ENCODE results near the gene ZMYND8.
"Not testable (repeated sequence)": the region's sequence is repeated elsewhere in the genome, so short reads cannot be mapped to it uniquely, and the experiment has no call there.

ZMYND8 gene

GRCh38 chr20:47202733-47203667, 153.5 kb downstream of the ZMYND8 start:
- DNase-seq (ENCODE audit: low spot score) = no peak

- no peak for DNase-seq (ENCODE audit: low spot score)
These were observed 155.3 kb downstream of the ZMYND8 start for GRCh38 chr20:47201074-47201730.

- DNase-seq (ENCODE audit: low spot score) = no peak
These were observed 157.4 kb downstream of the ZMYND8 start for GRCh38 chr20:47198996-47199552.

GRCh38 chr20:47198254-47198671, 158.2 kb downstream of the ZMYND8 start:
- peak; percentile 39 for DNase-seq (ENCODE audit: low spot score)

- DNase-seq (ENCODE audit: low spot score) = peak; percentile 79
These were observed 160.1 kb downstream of the ZMYND8 start for GRCh38 chr20:47196091-47197081.

GRCh38 chr20:47195573-47195972, 160.9 kb downstream of the ZMYND8 start:
- DNase-seq (ENCODE audit: low spot score) = no peak

GRCh38 chr20:47191956-47192355, 164.5 kb downstream of the ZMYND8 start:
- DNase-seq (ENCODE audit: low spot score) = no peak

GRCh38 chr20:47191074-47191673, 165.3 kb downstream of the ZMYND8 start:
- DNase-seq (ENCODE audit: low spot score) = no peak

- no peak for DNase-seq (ENCODE audit: low spot score)
These were observed 167.4 kb downstream of the ZMYND8 start for GRCh38 chr20:47189060-47189459.

- DNase-seq (ENCODE audit: low spot score) = no peak
These were observed 168.0 kb downstream of the ZMYND8 start for GRCh38 chr20:47188540-47188939.

GRCh38 chr20:47187450-47188195, 168.9 kb downstream of the ZMYND8 start:
- DNase-seq (ENCODE audit: low spot score) = no peak

GRCh38 chr20:47183367-47183766, 173.1 kb downstream of the ZMYND8 start:
- DNase-seq (ENCODE audit: low spot score) = no peak

- DNase-seq (ENCODE audit: low spot score) = peak; percentile 62
These were observed 175.2 kb downstream of the ZMYND8 start for GRCh38 chr20:47181056-47181862.

GRCh38 chr20:47179267-47179666, 177.2 kb downstream of the ZMYND8 start:
- DNase-seq (ENCODE audit: low spot score) = no peak

- DNase-seq (ENCODE audit: low spot score) = no peak
These were observed 177.6 kb downstream of the ZMYND8 start for GRCh38 chr20:47178851-47179250.

GRCh38 chr20:47178277-47178676, 178.2 kb downstream of the ZMYND8 start:
- DNase-seq (ENCODE audit: low spot score) = no peak

GRCh38 chr20:47176217-47176616, 180.3 kb downstream of the ZMYND8 start:
- not testable (repeated sequence) for DNase-seq (ENCODE audit: low spot score)

- DNase-seq (ENCODE audit: low spot score) = no peak
These were observed 181.0 kb downstream of the ZMYND8 start for GRCh38 chr20:47175493-47175892.

GRCh38 chr20:47174456-47175243, 181.8 kb downstream of the ZMYND8 start:
- no peak for DNase-seq (ENCODE audit: low spot score)

Measured in activated CD4-positive, alpha-beta T cell treated with anti-CD3 and anti-CD28 coated beads, Interleukin-2, Interleukin-4, amounts not matched to agents 100 ng/mL and 50 ng/mL, durations not matched to agents 16 hours and 8 hours (primary cell).